ENCODE data around the gene ATP8A2. TPM values are rescaled to one million over a fixed set of nuclear protein-coding genes. Genes with fewer than 3 reads are reported as not detected.

The ATP8A2 gene
- total RNA-seq, 1 donor from 2014 or later: 1.3 TPM

DNA sequence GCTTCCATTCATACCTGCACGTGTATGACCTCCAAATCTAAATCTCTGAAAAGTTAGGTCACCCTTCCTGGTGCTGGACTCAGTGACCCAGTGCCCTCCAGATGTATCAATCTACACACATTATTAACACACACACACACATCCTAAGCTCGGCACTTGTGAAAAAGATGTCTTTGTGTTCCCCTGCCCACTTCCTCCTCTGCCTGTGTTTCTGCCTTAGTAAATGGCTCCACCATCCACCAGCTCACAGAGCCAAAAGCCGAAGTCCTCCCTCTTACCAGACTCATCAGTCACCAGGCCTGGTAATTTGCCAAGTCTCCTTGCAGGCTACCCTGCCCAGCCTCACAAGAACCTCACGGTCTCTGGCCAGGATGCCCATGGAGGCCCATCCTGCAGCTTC, 548.5 kb downstream of the ATP8A2 start:
- FAIRE-seq (no peak), DNase-seq (ENCODE audit: low read depth) (no peak)
- no peak overlapping the region for H3K27ac Mint-ChIP-seq (ENCODE audit: unreplicated experiment)
- H3K36me3 Mint-ChIP-seq (ENCODE audit: low read depth, unreplicated experiment): peaks cover 2% of the 10 kb centered on the region
- no peaks in the 10 kb centered on the region for H3K79me2 ChIP-seq (ENCODE audit: insufficient read depth, low read length)
- no peaks in the 10 kb centered on the region for H3K36me3 ChIP-seq (ENCODE audit: insufficient read depth, low read length)
- H3K9me3 ChIP-seq (ENCODE audit: insufficient read depth, low read depth, low read length): no peaks in the 10 kb centered on the region
- H3K27me3 ChIP-seq (ENCODE audit: insufficient read depth, low read length): no peaks in the 10 kb centered on the region
- H3K4me1 Mint-ChIP-seq (ENCODE audit: low read depth, unreplicated experiment): peaks cover 11% of the 10 kb centered on the region
- no peak overlapping the region for H3K4me3 Mint-ChIP-seq (ENCODE audit: unreplicated experiment)
- TF ChIP-seq EZH2 (IDR thresholded peaks at IDR 0.05; ENCODE audit: insufficient read depth, low read length) (no peak), CTCF (IDR thresholded peaks at IDR 0.05; ENCODE audit: insufficient read depth, low read depth, low read length) (no peak)
- no peak overlapping the region for H3K4me3 ChIP-seq (ENCODE audit: insufficient read depth, low read depth, low read length)
- H2AFZ ChIP-seq (ENCODE audit: low read depth, low read length): no peak overlapping the region
- H3K9me3 Mint-ChIP-seq (ENCODE audit: unreplicated experiment): peaks cover 3% of the 10 kb centered on the region
- H3K27ac ChIP-seq (ENCODE audit: low read depth, low read length): no peak overlapping the region
- no peak overlapping the region for H3K4me2 ChIP-seq (ENCODE audit: low read length)
- H4K20me1 ChIP-seq (ENCODE audit: insufficient read depth, low read length): no peaks in the 10 kb centered on the region
- no peak overlapping the region for H3K9ac ChIP-seq (ENCODE audit: low read length)
- peaks cover 9% of the 10 kb centered on the region for H3K27me3 Mint-ChIP-seq (ENCODE audit: low read depth, unreplicated experiment)
- no peaks in the 10 kb centered on the region for H3K4me1 ChIP-seq (ENCODE audit: insufficient read depth, low read length)

DNA sequence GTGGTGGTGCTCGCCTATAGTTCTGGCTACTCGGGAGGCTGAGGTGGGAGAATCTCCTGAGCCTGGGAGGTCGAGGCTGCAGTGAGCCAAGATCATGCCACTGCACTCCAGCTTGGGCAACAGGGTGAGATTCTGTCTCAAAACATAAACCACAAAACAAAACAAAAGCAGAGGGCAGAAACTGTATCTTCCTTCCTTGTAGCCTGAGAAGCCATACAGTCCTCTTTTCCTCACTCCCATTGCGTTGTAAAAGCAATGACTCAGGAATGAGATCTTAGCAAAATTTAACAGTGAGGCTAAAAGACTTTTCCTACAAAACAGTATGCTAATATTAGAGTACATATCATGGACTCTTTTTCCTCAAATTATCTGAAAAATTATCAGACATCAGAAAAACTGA, 549.2 kb downstream of the ATP8A2 start:
- Mint-ChIP-seq H3K27me3 (ENCODE audit: low read depth, unreplicated experiment) (peaks cover 9% of the 10 kb centered on the region), H3K4me1 (ENCODE audit: low read depth, unreplicated experiment) (peaks cover 11% of the 10 kb centered on the region), H3K36me3 (ENCODE audit: low read depth, unreplicated experiment) (peaks cover 2% of the 10 kb centered on the region), H3K27ac (ENCODE audit: unreplicated experiment) (peak overlapping the region; percentile 3), H3K4me3 (ENCODE audit: unreplicated experiment) (no peak overlapping the region), H3K9me3 (ENCODE audit: unreplicated experiment) (peaks cover 3% of the 10 kb centered on the region)
- no peaks in the 10 kb centered on the region for H3K9me3 ChIP-seq (ENCODE audit: insufficient read depth, low read depth, low read length)
- DNase-seq (ENCODE audit: low read depth) (no peak), FAIRE-seq (no peak)
- H2AFZ ChIP-seq (ENCODE audit: low read depth, low read length): no peak overlapping the region
- no peak overlapping the region for H3K4me2 ChIP-seq (ENCODE audit: low read length)
- no peaks in the 10 kb centered on the region for H3K27me3 ChIP-seq (ENCODE audit: insufficient read depth, low read length)
- no peak overlapping the region for H3K9ac ChIP-seq (ENCODE audit: low read length)
- H3K4me1 ChIP-seq (ENCODE audit: insufficient read depth, low read length): no peaks in the 10 kb centered on the region
- no peak for TF ChIP-seq CTCF (IDR thresholded peaks at IDR 0.05; ENCODE audit: insufficient read depth, low read depth, low read length)
- TF ChIP-seq EZH2 (IDR thresholded peaks at IDR 0.05; ENCODE audit: insufficient read depth, low read length): no peak
- no peak overlapping the region for H3K27ac ChIP-seq (ENCODE audit: low read depth, low read length)
- no peak overlapping the region for H3K4me3 ChIP-seq (ENCODE audit: insufficient read depth, low read depth, low read length)
- no peaks in the 10 kb centered on the region for H3K36me3 ChIP-seq (ENCODE audit: insufficient read depth, low read length)
- H3K79me2 ChIP-seq (ENCODE audit: insufficient read depth, low read length): no peaks in the 10 kb centered on the region
- H4K20me1 ChIP-seq (ENCODE audit: insufficient read depth, low read length): no peaks in the 10 kb centered on the region

GRCh38 chr13:25922376-25922775, 550.6 kb downstream of the ATP8A2 start:
- Histone ChIP-seq H3K4me1 (ENCODE audit: insufficient read depth, low read length) (no peaks in the 10 kb centered on the region), H3K4me2 (ENCODE audit: low read length) (peak overlapping the region; percentile 12), H3K79me2 (ENCODE audit: insufficient read depth, low read length) (no peaks in the 10 kb centered on the region), H3K4me3 (ENCODE audit: insufficient read depth, low read depth, low read length) (no peak overlapping the region), H3K27me3 (ENCODE audit: insufficient read depth, low read length) (no peaks in the 10 kb centered on the region), H3K36me3 (ENCODE audit: insufficient read depth, low read length) (no peaks in the 10 kb centered on the region), H3K9me3 (ENCODE audit: insufficient read depth, low read depth, low read length) (no peaks in the 10 kb centered on the region), H4K20me1 (ENCODE audit: insufficient read depth, low read length) (no peaks in the 10 kb centered on the region), H2AFZ (ENCODE audit: low read depth, low read length) (no peak overlapping the region), H3K27ac (ENCODE audit: low read depth, low read length) (no peak overlapping the region), H3K9ac (ENCODE audit: low read length) (no peak overlapping the region)
- no peak overlapping the region for H3K4me3 Mint-ChIP-seq (ENCODE audit: unreplicated experiment)
- FAIRE-seq (no peak), DNase-seq (ENCODE audit: low read depth) (no peak)
- peaks cover 4% of the 10 kb centered on the region for H3K27me3 Mint-ChIP-seq (ENCODE audit: low read depth, unreplicated experiment)
- H3K9me3 Mint-ChIP-seq (ENCODE audit: unreplicated experiment): peaks cover 3% of the 10 kb centered on the region
- no peak for TF ChIP-seq CTCF (IDR thresholded peaks at IDR 0.05; ENCODE audit: insufficient read depth, low read depth, low read length)
- no peak for TF ChIP-seq EZH2 (IDR thresholded peaks at IDR 0.05; ENCODE audit: insufficient read depth, low read length)
- H3K27ac Mint-ChIP-seq (ENCODE audit: unreplicated experiment): no peak overlapping the region
- peaks cover 11% of the 10 kb centered on the region for H3K4me1 Mint-ChIP-seq (ENCODE audit: low read depth, unreplicated experiment)
- H3K36me3 Mint-ChIP-seq (ENCODE audit: low read depth, unreplicated experiment): peaks cover 2% of the 10 kb centered on the region

Data from astrocyte (in vitro differentiated cells and primary cell).